ENCODE data around the gene SLC25A46. TPM values are rescaled to one million over a fixed set of nuclear protein-coding genes. Genes with fewer than 3 reads are reported as not detected.

SLC25A46 gene
- total RNA-seq, 1 donor from 2014 or later, result 39.0 TPM

GRCh38 chr5:110751902-110752762 is 13.3 kb downstream of the SLC25A46 start:
- ATAC-seq, result no peak
- Histone ChIP-seq H3K27me3 (no peaks in the 10 kb centered on the region), H3K27ac (no peak overlapping the region), H3K4me1 (no peaks in the 10 kb centered on the region), H3K36me3 (peaks cover 63% of the 10 kb centered on the region), H3K4me3 (no peak overlapping the region), H3K9me3 (no peaks in the 10 kb centered on the region)
- DNase-seq, result no peak
- intact Hi-C loops (cut with DNase I), result no loop called here
- no peak for TF ChIP-seq CTCF (IDR thresholded peaks at IDR 0.05)

DNA sequence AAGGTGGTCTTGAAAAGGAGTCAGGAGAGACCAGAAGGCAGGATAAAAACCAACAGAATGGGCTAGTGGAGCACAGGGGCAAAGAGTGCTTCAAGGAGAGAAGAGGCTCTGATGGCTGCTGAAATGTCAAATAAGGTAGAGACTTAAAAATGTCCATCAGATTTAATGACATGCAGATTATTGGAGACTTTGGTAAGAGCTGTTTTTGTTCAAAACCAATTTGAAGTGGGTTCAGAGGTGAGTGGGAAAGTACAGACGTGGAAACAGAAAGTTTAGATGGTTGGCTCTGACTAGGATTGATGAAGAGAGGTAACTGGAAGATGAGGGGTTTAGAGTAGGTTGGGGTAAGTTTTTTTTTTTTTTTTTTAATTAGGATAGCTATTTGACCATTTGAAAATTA is 14.1 kb downstream of the SLC25A46 start:
- no peak for TF ChIP-seq CTCF (IDR thresholded peaks at IDR 0.05)
- H3K9me3 ChIP-seq, result no peaks in the 10 kb centered on the region
- peaks cover 62% of the 10 kb centered on the region for H3K36me3 ChIP-seq
- DNase-seq (no peak), ATAC-seq (no peak)
- intact Hi-C loops (cut with DNase I), result no loop called here
- H3K27ac ChIP-seq, result no peak overlapping the region
- no peaks in the 10 kb centered on the region for H3K27me3 ChIP-seq
- H3K4me1 ChIP-seq, result no peaks in the 10 kb centered on the region
- H3K4me3 ChIP-seq, result no peak overlapping the region

DNA sequence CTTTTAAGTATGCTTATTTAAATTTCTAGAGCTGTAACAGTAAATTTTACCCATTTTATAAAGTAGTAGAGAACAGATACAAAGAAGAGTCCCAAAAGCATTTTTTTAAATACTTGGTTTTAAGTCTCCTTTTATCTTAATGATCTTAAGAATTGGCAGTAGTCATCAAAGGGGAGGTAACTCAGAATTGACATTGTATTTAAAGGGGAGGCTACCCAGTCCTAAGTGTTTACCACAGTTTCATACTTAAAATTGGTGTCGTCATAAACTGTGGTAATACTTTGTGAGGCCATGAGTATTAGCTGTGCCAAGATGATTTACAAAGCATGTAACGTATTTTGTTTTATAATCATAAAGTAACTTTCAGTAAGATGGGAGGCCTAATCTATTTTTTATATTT is 14.8 kb downstream of the SLC25A46 start:
- DNase-seq (no peak), ATAC-seq (no peak)
- Histone ChIP-seq H3K9me3 (no peaks in the 10 kb centered on the region), H3K27me3 (no peaks in the 10 kb centered on the region), H3K4me3 (no peak overlapping the region), H3K36me3 (peaks cover 62% of the 10 kb centered on the region), H3K27ac (no peak overlapping the region), H3K4me1 (no peaks in the 10 kb centered on the region)
- no peak for TF ChIP-seq CTCF (IDR thresholded peaks at IDR 0.05)
- intact Hi-C loops (cut with DNase I), result no loop called here

DNA sequence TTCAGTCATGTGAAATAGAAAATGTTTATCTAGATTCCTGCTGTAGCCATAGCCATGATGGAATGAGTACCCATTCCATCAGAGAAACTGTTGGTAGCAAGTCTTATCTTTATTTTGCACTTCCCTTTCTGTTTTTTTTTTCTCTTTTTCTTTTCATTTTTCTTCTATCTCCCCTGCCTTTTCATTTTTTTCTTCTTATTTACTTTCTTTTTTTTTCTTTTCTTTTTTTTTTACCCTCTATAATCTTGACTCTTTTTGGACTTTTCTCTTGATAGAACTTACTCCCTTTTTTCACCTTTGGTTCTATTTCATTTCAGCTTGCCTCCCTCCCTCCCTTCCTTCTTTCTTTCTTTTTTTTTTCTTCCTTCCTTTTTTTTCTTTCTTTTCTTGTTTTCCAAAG is 15.4 kb downstream of the SLC25A46 start:
- H3K27me3 ChIP-seq, result no peaks in the 10 kb centered on the region
- no peaks in the 10 kb centered on the region for H3K4me1 ChIP-seq
- H3K9me3 ChIP-seq, result no peaks in the 10 kb centered on the region
- H3K4me3 ChIP-seq, result no peak overlapping the region
- ATAC-seq (no peak), DNase-seq (no peak)
- H3K27ac ChIP-seq, result no peak overlapping the region
- intact Hi-C loops (cut with DNase I), result no loop called here
- TF ChIP-seq CTCF (IDR thresholded peaks at IDR 0.05), result no peak
- peaks cover 66% of the 10 kb centered on the region for H3K36me3 ChIP-seq

- peak; percentile 73 for TF ChIP-seq CTCF (IDR thresholded peaks at IDR 0.05)
- H3K27ac ChIP-seq, result no peak overlapping the region
- ATAC-seq, result peak; percentile 80
Observed at GRCh38 chr5:110757118-110757729, 18.4 kb downstream of the SLC25A46 start.

More at GRCh38 chr5:110757118-110757729, 18.4 kb downstream of the SLC25A46 start:
- Histone ChIP-seq H3K9me3 (no peaks in the 10 kb centered on the region), H3K4me1 (no peaks in the 10 kb centered on the region), H3K36me3 (peaks cover 68% of the 10 kb centered on the region), H3K4me3 (no peak overlapping the region), H3K27me3 (no peaks in the 10 kb centered on the region)
- no peak for DNase-seq
- intact Hi-C loops (cut with DNase I), result no loop called here
